ENCODE measurements around the gene POLR2I. TPM values are rescaled to one million over a fixed set of nuclear protein-coding genes. Genes with fewer than 3 reads are reported as not detected.

The POLR2I gene
- 10 to 100 TPM in 3 of 4 donors, 1 to 10 TPM in 1; 8.2 to 69.8 (median 25.2) TPM for total RNA-seq

DNA sequence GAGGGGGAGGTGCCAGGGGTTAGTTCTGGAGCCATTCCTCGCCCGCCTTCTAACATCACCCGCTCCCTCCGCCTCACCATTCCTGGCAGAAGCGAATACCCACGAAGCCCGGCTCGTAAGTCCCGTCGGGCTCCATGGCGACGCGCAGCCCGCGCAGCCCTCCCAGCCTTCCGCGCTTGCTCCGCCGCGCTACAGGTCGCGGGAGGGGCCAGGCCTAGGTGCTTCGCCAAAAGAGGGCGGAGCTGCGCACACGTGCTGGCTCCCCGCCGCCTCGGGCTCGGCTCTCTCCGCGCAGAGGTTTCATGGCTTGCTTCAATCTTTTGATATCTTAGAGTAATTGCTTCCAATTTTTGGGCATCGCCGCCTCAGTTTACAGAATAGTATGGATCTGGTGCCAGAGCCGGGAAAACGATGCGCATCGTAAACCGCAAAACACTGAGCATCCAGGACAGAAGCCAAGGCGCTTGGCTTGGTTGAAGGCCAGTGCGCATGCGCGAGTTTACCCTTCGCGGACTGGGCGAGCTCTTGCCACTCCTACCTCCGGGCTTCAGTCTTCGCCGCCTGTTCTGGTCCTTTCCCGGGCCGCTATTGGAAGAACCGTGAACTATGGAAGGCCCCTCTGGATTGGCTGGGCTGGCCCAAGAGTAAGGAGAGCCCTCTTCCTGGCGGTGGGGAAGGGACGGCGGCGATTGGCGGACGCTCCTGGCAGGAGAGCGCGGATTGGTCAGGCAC is at the start of gene POLR2I:
TSS of gene POLR2I (minus strand) at position 155 of the 732 bp plus-strand sequence. CDS start at position 136, 19 bp downstream.
- Histone ChIP-seq H3K9me3 (no peaks in the 10 kb centered on the region), H3K4me3 (peak within 1 kb of the TSS; percentile 78 to 90), H3K36me3 (no peaks in the 10 kb centered on the region), H3K4me1 (peaks cover 0 to 8% of the 10 kb centered on the region in 2 donors), H3K27me3 (no peaks in the 10 kb centered on the region), H3K27ac (peak within 1 kb of the TSS; percentile 89)
- intact Hi-C loops (cut with DNase I; ENCODE audit: low total_unique reads): loop anchor here (10.0 kb wide), 1 partner anchor 60 kb away; the partner anchor contains the start of genes THAP8 and WDR62
- peak; percentile 99 to 100 for DNase-seq
- TF ChIP-seq, protein P1, sequence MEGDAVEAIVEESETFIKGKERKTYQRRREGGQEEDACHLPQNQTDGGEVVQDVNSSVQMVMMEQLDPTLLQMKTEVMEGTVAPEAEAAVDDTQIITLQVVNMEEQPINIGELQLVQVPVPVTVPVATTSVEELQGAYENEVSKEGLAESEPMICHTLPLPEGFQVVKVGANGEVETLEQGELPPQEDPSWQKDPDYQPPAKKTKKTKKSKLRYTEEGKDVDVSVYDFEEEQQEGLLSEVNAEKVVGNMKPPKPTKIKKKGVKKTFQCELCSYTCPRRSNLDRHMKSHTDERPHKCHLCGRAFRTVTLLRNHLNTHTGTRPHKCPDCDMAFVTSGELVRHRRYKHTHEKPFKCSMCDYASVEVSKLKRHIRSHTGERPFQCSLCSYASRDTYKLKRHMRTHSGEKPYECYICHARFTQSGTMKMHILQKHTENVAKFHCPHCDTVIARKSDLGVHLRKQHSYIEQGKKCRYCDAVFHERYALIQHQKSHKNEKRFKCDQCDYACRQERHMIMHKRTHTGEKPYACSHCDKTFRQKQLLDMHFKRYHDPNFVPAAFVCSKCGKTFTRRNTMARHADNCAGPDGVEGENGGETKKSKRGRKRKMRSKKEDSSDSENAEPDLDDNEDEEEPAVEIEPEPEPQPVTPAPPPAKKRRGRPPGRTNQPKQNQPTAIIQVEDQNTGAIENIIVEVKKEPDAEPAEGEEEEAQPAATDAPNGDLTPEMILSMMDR (IDR thresholded peaks at IDR 0.05): peak in 2 of 4 experiments; percentile 16 to 18
- TF ChIP-seq POLR2A (IDR thresholded peaks at IDR 0.05): peak in 1 of 2 donors; percentile 84

DNA sequence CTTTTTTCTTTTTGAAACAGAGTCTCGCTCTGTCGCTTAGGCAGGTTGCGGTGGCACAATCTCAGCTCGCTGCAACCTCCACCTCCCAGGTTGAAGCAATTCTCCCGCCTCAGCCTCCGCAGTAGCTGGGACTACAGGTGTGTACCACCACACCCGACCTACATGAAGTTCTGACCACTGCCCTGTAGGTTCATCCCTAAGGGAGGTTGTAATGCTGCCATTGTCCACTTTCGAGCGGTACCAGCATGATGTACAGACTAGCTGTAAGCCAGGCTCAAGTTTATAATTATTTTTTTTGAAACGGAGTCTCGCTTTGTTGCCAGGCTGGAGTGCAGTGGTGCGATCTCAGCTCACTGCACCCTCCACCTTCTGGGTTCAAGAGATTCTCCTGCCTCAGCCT is 49.1 kb upstream of the POLR2I start:
- no peaks in the 10 kb centered on the region for H3K27me3 ChIP-seq
- no peak for DNase-seq
- no peaks in the 10 kb centered on the region for H3K36me3 ChIP-seq
- H3K9me3 ChIP-seq: no peaks in the 10 kb centered on the region
- no peak overlapping the region for H3K27ac ChIP-seq
- intact Hi-C loops (cut with DNase I; ENCODE audit: low total_unique reads): no loop called here
- no peak for TF ChIP-seq POLR2A (IDR thresholded peaks at IDR 0.05)
- TF ChIP-seq, protein P1 (IDR thresholded peaks at IDR 0.05): no peak
- no peak overlapping the region for H3K4me3 ChIP-seq
- H3K4me1 ChIP-seq: no peaks in the 10 kb centered on the region

DNA sequence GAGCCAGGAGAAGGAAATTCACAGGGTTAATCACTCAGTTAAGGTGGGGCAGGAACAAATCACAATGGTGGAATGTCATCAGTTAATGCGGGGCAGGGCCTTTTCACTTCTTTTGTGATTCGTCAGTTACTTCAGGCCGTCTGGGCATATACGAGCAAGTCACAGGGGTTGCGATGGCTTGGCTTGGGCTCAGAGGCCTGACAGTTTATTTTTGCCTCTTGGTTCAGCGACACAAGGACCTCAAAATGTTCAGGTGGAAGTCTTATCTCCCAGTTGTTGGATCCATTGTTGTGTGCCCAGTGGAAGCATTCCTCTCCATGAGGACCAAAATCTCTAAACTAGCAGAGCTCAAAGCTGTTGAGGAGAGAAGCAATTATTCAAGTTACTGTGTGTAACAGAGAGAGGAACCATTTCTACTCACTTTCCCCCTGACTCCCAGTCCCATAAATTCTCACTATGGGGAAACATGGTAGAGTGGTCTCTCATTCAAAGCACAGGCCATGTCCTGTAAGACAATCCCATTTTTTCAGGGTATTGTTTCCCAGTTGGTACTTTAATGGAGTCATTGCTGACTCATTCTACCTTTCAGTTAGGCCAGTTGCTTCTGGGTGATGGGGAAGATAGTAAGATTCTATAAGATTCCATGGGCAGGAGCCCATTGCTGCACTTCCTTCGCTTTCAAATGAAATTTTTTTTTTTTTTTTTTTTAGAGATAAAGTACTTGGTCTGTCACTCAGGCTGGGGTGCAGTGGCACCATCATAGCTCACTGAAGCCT is 46.3 kb upstream of the POLR2I start:
- no peak for TF ChIP-seq POLR2A (IDR thresholded peaks at IDR 0.05)
- TF ChIP-seq, protein P1 (IDR thresholded peaks at IDR 0.05): no peak
- Histone ChIP-seq H3K27ac (no peak overlapping the region), H3K27me3 (no peaks in the 10 kb centered on the region), H3K4me3 (no peak overlapping the region), H3K36me3 (no peaks in the 10 kb centered on the region), H3K4me1 (no peaks in the 10 kb centered on the region), H3K9me3 (no peaks in the 10 kb centered on the region)
- intact Hi-C loops (cut with DNase I; ENCODE audit: low total_unique reads): no loop called here
- DNase-seq: no peak

DNA sequence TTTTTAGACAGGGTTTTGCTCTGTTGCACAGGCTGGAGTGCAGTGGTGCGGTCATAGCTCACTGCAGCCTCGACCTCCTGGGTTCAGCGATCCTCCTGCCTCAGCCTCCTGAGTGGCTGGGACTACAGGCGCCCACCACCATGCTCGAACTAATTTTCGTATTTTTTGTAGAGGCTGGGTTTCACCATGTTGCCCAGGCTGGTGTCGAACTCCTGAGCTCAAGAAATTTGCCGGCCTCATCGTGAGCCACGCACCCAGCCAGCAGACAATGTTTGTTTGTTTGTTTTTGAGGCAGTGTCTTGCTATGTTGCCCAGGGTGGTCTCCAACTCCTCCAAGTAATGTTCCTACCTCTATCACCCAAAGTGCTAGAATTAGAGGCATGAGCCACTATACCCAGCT is 38.5 kb upstream of the POLR2I start:
- no peak for DNase-seq
- intact Hi-C loops (cut with DNase I; ENCODE audit: low total_unique reads): no loop called here
- no peaks in the 10 kb centered on the region for H3K27me3 ChIP-seq
- H3K4me1 ChIP-seq: peaks cover 0 to 5% of the 10 kb centered on the region in 2 donors
- peak overlapping the region; percentile 94 to 98 for H3K27ac ChIP-seq
- H3K9me3 ChIP-seq: no peaks in the 10 kb centered on the region
- peak overlapping the region; percentile 44 to 50 for H3K4me3 ChIP-seq
- no peaks in the 10 kb centered on the region for H3K36me3 ChIP-seq
- no peak for TF ChIP-seq POLR2A (IDR thresholded peaks at IDR 0.05)
- TF ChIP-seq, protein P1 (IDR thresholded peaks at IDR 0.05): no peak
